ENCODE data around the gene ZCCHC14.

- TF ChIP-seq EZH2phosphoT487 (IDR thresholded peaks at IDR 0.05; ENCODE audit: insufficient read depth, low read depth) (no peak), EZH2 (IDR thresholded peaks at IDR 0.05; ENCODE audit: insufficient read depth, poor library complexity, severe bottlenecking) (no peak)
Observed at GRCh38 chr16:87533061-87533460, 40.2 kb upstream of the ZCCHC14 start.
